Epithelial cell of esophagus (primary cell): ENCODE results near the gene PTPRN2.

Experiments
- DNase-seq: peaks from one replicate; pipeline ENCODE4 v3.0.0; 2010; ENCODE audit warnings: low read depth
- H3K4me3 ChIP-seq: 2 replicates; pipeline ENCODE4 v1.5.1; 2011; ENCODE audit warnings: mild to moderate bottlenecking, low read length, control low read depth
- CTCF ChIP-seq: IDR thresholded peaks from 2 replicates; pipeline ENCODE4 v1.5.1; 2011; ENCODE audit warnings: low read depth, mild to moderate bottlenecking, low read length, control low read depth, inconsistent platforms; ENCODE audit not compliant: insufficient read depth; ENCODE audit errors: missing control alignments

The PTPRN2 gene

GRCh38 chr7:158498443-158499081, 89.1 kb downstream of the PTPRN2 start:
- no peak overlapping the region for H3K4me3 ChIP-seq
- TF ChIP-seq CTCF = no peak
- DNase-seq = no peak

GRCh38 chr7:158497627-158498026, 90.0 kb downstream of the PTPRN2 start:
- no peak for TF ChIP-seq CTCF
- DNase-seq = no peak
- H3K4me3 ChIP-seq = no peak overlapping the region

GRCh38 chr7:158495786-158496185, 91.8 kb downstream of the PTPRN2 start:
- TF ChIP-seq CTCF = no peak
- H3K4me3 ChIP-seq = no peak overlapping the region
- DNase-seq = peak; percentile 4

- no peak for TF ChIP-seq CTCF
- DNase-seq = no peak
- no peak overlapping the region for H3K4me3 ChIP-seq
These were observed 92.4 kb downstream of the PTPRN2 start for GRCh38 chr7:158495216-158495615.

- H3K4me3 ChIP-seq = no peak overlapping the region
- TF ChIP-seq CTCF = no peak
- DNase-seq = no peak
These were observed 93.0 kb downstream of the PTPRN2 start for GRCh38 chr7:158494643-158495042.

- no peak for DNase-seq
- no peak overlapping the region for H3K4me3 ChIP-seq
- no peak for TF ChIP-seq CTCF
These were observed 93.4 kb downstream of the PTPRN2 start for GRCh38 chr7:158494162-158494586.

GRCh38 chr7:158492367-158492764, 95.3 kb downstream of the PTPRN2 start:
- no peak for TF ChIP-seq CTCF
- H3K4me3 ChIP-seq = no peak overlapping the region
- no peak for DNase-seq
